GM12892 (cell line): Measurements from ENCODE around the gene SLC25A20.

Source experiments
- POLR2A ChIP-seq: IDR thresholded peaks from 2 replicates; pipeline ENCODE4 v1.6.1; 2011; ENCODE audit warnings: low read depth, low read length, control low read depth
- POLR2AphosphoS5 ChIP-seq: IDR thresholded peaks from 2 replicates; pipeline ENCODE4 v1.6.1; 2011; ENCODE audit warnings: low read depth, low read length, control low read depth
- TAF1 ChIP-seq: IDR thresholded peaks from 2 replicates; pipeline ENCODE4 v1.6.1; 2011; ENCODE audit warnings: low read depth, mild to moderate bottlenecking, control low read depth, low read length, borderline replicate concordance

- no peak for TF ChIP-seq POLR2A
- no peak for TF ChIP-seq POLR2AphosphoS5
- TF ChIP-seq TAF1: no peak
These were observed 30.0 kb upstream of the SLC25A20 start for GRCh38 chr3:48928679-48929078.
